HepG2 (cell line): ENCODE data around the gene PURB. TPM values are rescaled to one million over a fixed set of nuclear protein-coding genes. Genes with fewer than 3 reads are reported as not detected.

Experiments
- ATF6 ChIP-seq: sonication (generic); formaldehyde crosslinking; conservative IDR thresholded peaks from 2 replicates; pipeline ENCODE4 v1.4.0; 2020; ENCODE audit warnings: missing genetic modification reagents
- HDAC2 ChIP-seq: sonication (generic); formaldehyde crosslinking; IDR thresholded peaks from 2 replicates; pipeline ENCODE4 v1.4.0; 2020; ENCODE audit warnings: missing genetic modification reagents
- POGZ ChIP-seq: sonication (generic); formaldehyde crosslinking; IDR thresholded peaks from 2 replicates; pipeline ENCODE4 v1.4.0; 2020; ENCODE audit warnings: mild to moderate bottlenecking, missing genetic modification reagents
- SATB2 ChIP-seq: sonication (generic); formaldehyde crosslinking; IDR thresholded peaks from 2 replicates; pipeline ENCODE4 v1.5.0; 2020; ENCODE audit warnings: missing genetic modification reagents
- SMC3 ChIP-seq: IDR thresholded peaks from 2 replicates; pipeline ENCODE4 v1.6.1; 2011; ENCODE audit warnings: low read length, improper control_type of control experiment
- TCF12 ChIP-seq, 2 experiments: fragments of 450-650 bp in 1 of 2; sonication (generic) in 1 of 2; formaldehyde crosslinking in 1 of 2; IDR thresholded peaks; 2 replicates each; pipeline versions ENCODE4 v1.6.1 to v1.8.0; 2017 to 2022; ENCODE audit warnings: antibody characterized with exemption in 1 of 2, mild to moderate bottlenecking in 1 of 2, missing genetic modification reagents in 1 of 2, moderate library complexity in 1 of 2
- ZNF17 ChIP-seq: sonication (generic); formaldehyde crosslinking; IDR thresholded peaks from 2 replicates; pipeline ENCODE4 v1.5.0; 2020; ENCODE audit warnings: mild to moderate bottlenecking, missing genetic modification reagents
- ZNF432 ChIP-seq: sonication (generic); formaldehyde crosslinking; IDR thresholded peaks from 2 replicates; pipeline ENCODE4 v1.5.0; 2020; ENCODE audit warnings: missing genetic modification reagents, mild to moderate bottlenecking, borderline replicate concordance
- polyA plus RNA-seq, 8 experiments: library from polyadenylated mRNA; depleted of rRNA in 3 of 8; stranded (reverse) in 7 of 8; unstranded in 1 of 8; fragments of >200 nt; fragmentation: Illumina TruSeq in 4 of 8; extraction: Trizol in 4 of 8; gene quantifications; 2 replicates each; pipeline versions ENCODE4 v1.2.1 to v1.2.3, GENCODE V29; 2011 to 2016; ENCODE audit warnings: low read depth in 4 of 8, missing spikeins in 1 of 8, mixed read lengths in 1 of 8; ENCODE audit not compliant: insufficient read depth in 1 of 8
- total RNA-seq, 5 experiments: library from RNA; depleted of rRNA; stranded (reverse); fragments of >200 nt; fragmentation: Illumina TruSeq; extraction: Trizol; gene quantifications; 2 replicates each; pipeline ENCODE4 v1.2.3, GENCODE V29; 2016; ENCODE audit warnings: low read depth in 1 of 5
- TF ChIP-seq, protein P1 (sequence below): sonication (generic); formaldehyde crosslinking; IDR thresholded peaks from 2 replicates; pipeline ENCODE4 v1.4.0; 2020; ENCODE audit warnings: low read depth, mild to moderate bottlenecking, missing genetic modification reagents
- TF ChIP-seq, protein P2 (sequence below), 2 experiments: sonication (generic) in 1 of 2; formaldehyde crosslinking in 1 of 2; IDR thresholded peaks; 2 replicates each; pipeline versions ENCODE4 v1.4.0 to v1.6.1; 2016 to 2020; ENCODE audit warnings: borderline replicate concordance in 1 of 2, low read depth in 1 of 2, mild to moderate bottlenecking in 1 of 2, missing genetic modification reagents in 1 of 2
- TF ChIP-seq, protein P3 (sequence below): sonication (generic); formaldehyde crosslinking; IDR thresholded peaks from 2 replicates; pipeline ENCODE4 v1.9.0; 2021; ENCODE audit warnings: missing genetic modification reagents, borderline replicate concordance
- TF ChIP-seq, protein P4 (sequence below): sonication (generic); formaldehyde crosslinking; IDR thresholded peaks from 2 replicates; pipeline ENCODE4 v1.5.0; 2020; ENCODE audit warnings: missing genetic modification reagents, mild to moderate bottlenecking, borderline replicate concordance

Gene PURB
- total and polyA plus RNA-seq, 2 of the 13 experiments (the other 11 are each of a cell fraction or from before 2014, with no cell fraction given): 2.3 to 4.3 TPM

- TF ChIP-seq, protein P1, sequence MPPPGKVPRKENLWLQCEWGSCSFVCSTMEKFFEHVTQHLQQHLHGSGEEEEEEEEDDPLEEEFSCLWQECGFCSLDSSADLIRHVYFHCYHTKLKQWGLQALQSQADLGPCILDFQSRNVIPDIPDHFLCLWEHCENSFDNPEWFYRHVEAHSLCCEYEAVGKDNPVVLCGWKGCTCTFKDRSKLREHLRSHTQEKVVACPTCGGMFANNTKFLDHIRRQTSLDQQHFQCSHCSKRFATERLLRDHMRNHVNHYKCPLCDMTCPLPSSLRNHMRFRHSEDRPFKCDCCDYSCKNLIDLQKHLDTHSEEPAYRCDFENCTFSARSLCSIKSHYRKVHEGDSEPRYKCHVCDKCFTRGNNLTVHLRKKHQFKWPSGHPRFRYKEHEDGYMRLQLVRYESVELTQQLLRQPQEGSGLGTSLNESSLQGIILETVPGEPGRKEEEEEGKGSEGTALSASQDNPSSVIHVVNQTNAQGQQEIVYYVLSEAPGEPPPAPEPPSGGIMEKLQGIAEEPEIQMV (CRISPR knock-in tag): no peak
- TF ChIP-seq SMC3 (no peak), ATF6 (CRISPR knock-in tag) (no peak), POGZ (CRISPR knock-in tag) (no peak), TCF12 (IDR thresholded peaks at IDR 0.05) (no peak), TCF12 (CRISPR knock-in tag; IDR thresholded peaks at IDR 0.05) (no peak), HDAC2 (CRISPR knock-in tag) (no peak), ZNF432 (CRISPR knock-in tag) (no peak), ZNF17 (CRISPR knock-in tag) (no peak), SATB2 (CRISPR knock-in tag) (no peak)
- TF ChIP-seq, protein P2, sequence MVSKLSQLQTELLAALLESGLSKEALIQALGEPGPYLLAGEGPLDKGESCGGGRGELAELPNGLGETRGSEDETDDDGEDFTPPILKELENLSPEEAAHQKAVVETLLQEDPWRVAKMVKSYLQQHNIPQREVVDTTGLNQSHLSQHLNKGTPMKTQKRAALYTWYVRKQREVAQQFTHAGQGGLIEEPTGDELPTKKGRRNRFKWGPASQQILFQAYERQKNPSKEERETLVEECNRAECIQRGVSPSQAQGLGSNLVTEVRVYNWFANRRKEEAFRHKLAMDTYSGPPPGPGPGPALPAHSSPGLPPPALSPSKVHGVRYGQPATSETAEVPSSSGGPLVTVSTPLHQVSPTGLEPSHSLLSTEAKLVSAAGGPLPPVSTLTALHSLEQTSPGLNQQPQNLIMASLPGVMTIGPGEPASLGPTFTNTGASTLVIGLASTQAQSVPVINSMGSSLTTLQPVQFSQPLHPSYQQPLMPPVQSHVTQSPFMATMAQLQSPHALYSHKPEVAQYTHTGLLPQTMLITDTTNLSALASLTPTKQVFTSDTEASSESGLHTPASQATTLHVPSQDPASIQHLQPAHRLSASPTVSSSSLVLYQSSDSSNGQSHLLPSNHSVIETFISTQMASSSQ (IDR thresholded peaks at IDR 0.05; ENCODE audit: low read depth): no peak
- TF ChIP-seq, protein P2 (CRISPR knock-in tag; IDR thresholded peaks at IDR 0.05; ENCODE audit: borderline replicate concordance): no peak
- TF ChIP-seq, protein P3, sequence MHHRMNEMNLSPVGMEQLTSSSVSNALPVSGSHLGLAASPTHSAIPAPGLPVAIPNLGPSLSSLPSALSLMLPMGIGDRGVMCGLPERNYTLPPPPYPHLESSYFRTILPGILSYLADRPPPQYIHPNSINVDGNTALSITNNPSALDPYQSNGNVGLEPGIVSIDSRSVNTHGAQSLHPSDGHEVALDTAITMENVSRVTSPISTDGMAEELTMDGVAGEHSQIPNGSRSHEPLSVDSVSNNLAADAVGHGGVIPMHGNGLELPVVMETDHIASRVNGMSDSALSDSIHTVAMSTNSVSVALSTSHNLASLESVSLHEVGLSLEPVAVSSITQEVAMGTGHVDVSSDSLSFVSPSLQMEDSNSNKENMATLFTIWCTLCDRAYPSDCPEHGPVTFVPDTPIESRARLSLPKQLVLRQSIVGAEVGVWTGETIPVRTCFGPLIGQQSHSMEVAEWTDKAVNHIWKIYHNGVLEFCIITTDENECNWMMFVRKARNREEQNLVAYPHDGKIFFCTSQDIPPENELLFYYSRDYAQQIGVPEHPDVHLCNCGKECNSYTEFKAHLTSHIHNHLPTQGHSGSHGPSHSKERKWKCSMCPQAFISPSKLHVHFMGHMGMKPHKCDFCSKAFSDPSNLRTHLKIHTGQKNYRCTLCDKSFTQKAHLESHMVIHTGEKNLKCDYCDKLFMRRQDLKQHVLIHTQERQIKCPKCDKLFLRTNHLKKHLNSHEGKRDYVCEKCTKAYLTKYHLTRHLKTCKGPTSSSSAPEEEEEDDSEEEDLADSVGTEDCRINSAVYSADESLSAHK (CRISPR knock-in tag): no peak
- TF ChIP-seq, protein P4, sequence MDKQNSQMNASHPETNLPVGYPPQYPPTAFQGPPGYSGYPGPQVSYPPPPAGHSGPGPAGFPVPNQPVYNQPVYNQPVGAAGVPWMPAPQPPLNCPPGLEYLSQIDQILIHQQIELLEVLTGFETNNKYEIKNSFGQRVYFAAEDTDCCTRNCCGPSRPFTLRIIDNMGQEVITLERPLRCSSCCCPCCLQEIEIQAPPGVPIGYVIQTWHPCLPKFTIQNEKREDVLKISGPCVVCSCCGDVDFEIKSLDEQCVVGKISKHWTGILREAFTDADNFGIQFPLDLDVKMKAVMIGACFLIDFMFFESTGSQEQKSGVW (CRISPR knock-in tag): no peak
Measured at GRCh38 chr7:44893710-44894234, 8.4 kb upstream of the PURB start (continued).
